HepG2 (cell line): Measurements from ENCODE around the gene DDAH1. TPM values are rescaled to one million over a fixed set of nuclear protein-coding genes. Genes with fewer than 3 reads are reported as not detected.

Experiments used
- ATAC-seq: fragments of 200-7000 bp; cut with Tn5 transposase; 3 replicates; pipeline ENCODE4 v1.9.1; 2020; ENCODE audit warnings: mild to moderate bottlenecking, moderate library complexity
- BruUV-seq: library from RNA; stranded (reverse); fragments of 400-500 nt; replicated peaks from 2 replicates; lab custom pipeline; 2021; lab: Mats Ljungman, UMichigan
- CTCF ChIA-PET: fragments of 300-600 bp; formaldehyde crosslinking; extraction: SDS; loops from one replicate; lab custom pipeline; 2021; ENCODE audit warnings: low total read pairs, inconsistent platforms, low intra/inter-chr PET ratio; lab: Yijun Ruan, JAX
- POLR2A ChIA-PET: fragments of 350-600 bp; sonication (Branson Sonifier 250); formaldehyde crosslinking; loops from one replicate; lab custom pipeline; 2020; ENCODE audit warnings: antibody characterized with exemption, inconsistent platforms; lab: Yijun Ruan, JAX
- DNase-seq: peaks from one replicate; pipeline ENCODE4 v3.0.0-alpha.2; 2015; ENCODE audit warnings: low spot score
- FAIRE-seq: peaks from 3 replicates; lab custom pipeline; 2011; peaks lifted over from hg19 to GRCh38; lab: Jason Lieb, UNC
- H2AFZ ChIP-seq: one replicate; pipeline ENCODE4 v1.6.1; 2011; ENCODE audit warnings: low read length, inconsistent platforms
- H3K27ac ChIP-seq: fragments of 300-600 bp; 3 replicates; pipeline ENCODE4 v1.8.0; 2011; ENCODE audit warnings: mixed run types, mild to moderate bottlenecking, mixed read lengths, low read length, inconsistent platforms; ENCODE audit not compliant: insufficient read depth; ENCODE audit errors: extremely low read length
- H3K27me3 ChIP-seq, 2 experiments: fragments of 200-600 bp in 1 of 2; 2 replicates in 1 of 2; 3 replicates in 1 of 2; pipeline versions ENCODE4 v1.6.0 to v1.8.0; 2011; ENCODE audit warnings: low read length in 2 of 2, mild to moderate bottlenecking in 2 of 2, moderate library complexity in 2 of 2, inconsistent platforms in 1 of 2; ENCODE audit not compliant: insufficient read depth in 2 of 2, control insufficient read depth in 1 of 2
- H3K36me3 ChIP-seq, 2 experiments: fragments of 200-600 bp in 1 of 2; replicated peaks in 1 of 2; 2 replicates in 1 of 2; 3 replicates in 1 of 2; pipeline versions ENCODE4 v1.5.1 to v1.8.0; 2011; ENCODE audit warnings: low read length in 2 of 2, inconsistent platforms in 1 of 2; ENCODE audit not compliant: insufficient read depth in 2 of 2, control insufficient read depth in 1 of 2
- H3K4me1 ChIP-seq: 2 replicates; pipeline ENCODE4 v1.5.1; 2012; ENCODE audit warnings: low read length, inconsistent platforms; ENCODE audit not compliant: insufficient read depth
- H3K4me2 ChIP-seq: 2 replicates; pipeline ENCODE4 v1.6.0; 2011; ENCODE audit warnings: low read depth, low read length, inconsistent platforms
- H3K4me3 ChIP-seq, 3 experiments: fragments of 200-600 bp in 1 of 3; sonication (generic), shearing (Covaris generic) in 1 of 3; replicated peaks in 1 of 3; 2 replicates each; pipeline ENCODE4 v1.5.1; 2011 to 2016; ENCODE audit warnings: low read length in 3 of 3, inconsistent platforms in 2 of 3, low read depth in 2 of 3, mild to moderate bottlenecking in 2 of 3, control low read depth in 1 of 3, mixed read lengths in 1 of 3; ENCODE audit not compliant: insufficient read depth in 1 of 3
- H3K79me2 ChIP-seq: one replicate; pipeline ENCODE4 v1.6.1; 2011; ENCODE audit warnings: low read length, inconsistent platforms; ENCODE audit not compliant: insufficient read depth
- H3K9ac ChIP-seq: 2 replicates; pipeline ENCODE4 v1.6.0; 2011; ENCODE audit warnings: mild to moderate bottlenecking, low read depth, low read length, inconsistent platforms; ENCODE audit not compliant: insufficient read depth
- H3K9me3 ChIP-seq: 2 replicates; pipeline ENCODE4 v1.5.1; 2012; ENCODE audit warnings: mild to moderate bottlenecking, low read length
- H4K20me1 ChIP-seq: 2 replicates; pipeline ENCODE4 v1.6.0; 2011; ENCODE audit warnings: inconsistent platforms, mild to moderate bottlenecking, low read length, moderate library complexity; ENCODE audit not compliant: insufficient read depth
- ATF4 ChIP-seq, 2 experiments: fragments of 450-650 bp in 1 of 2; sonication (generic) in 1 of 2; formaldehyde crosslinking; IDR thresholded peaks; 2 replicates each; pipeline versions ENCODE4 v1.5.0 to v1.8.0; 2020 to 2022; ENCODE audit warnings: mild to moderate bottlenecking in 1 of 2, missing genetic modification reagents in 1 of 2
- E2F5 ChIP-seq: sonication (generic); formaldehyde crosslinking; conservative IDR thresholded peaks from 2 replicates; pipeline ENCODE4 v1.4.0; 2020; ENCODE audit warnings: missing genetic modification reagents
- IRF2 ChIP-seq: IDR thresholded peaks from 2 replicates; pipeline ENCODE4 v1.6.1; 2018; ENCODE audit warnings: missing genetic modification reagents, missing compliant biosample characterization
- NCOA2 ChIP-seq: sonication (generic); formaldehyde crosslinking; IDR thresholded peaks from 2 replicates; pipeline ENCODE4 v1.8.0; 2022; ENCODE audit warnings: inconsistent platforms
- NR2F1 ChIP-seq, 2 experiments: fragments of 450-650 bp in 1 of 2; formaldehyde crosslinking in 1 of 2; IDR thresholded peaks; 2 replicates each; pipeline versions ENCODE4 v1.5.0 to v1.6.1; 2016 to 2020; ENCODE audit warnings: mild to moderate bottlenecking in 1 of 2, missing compliant biosample characterization in 1 of 2, missing genetic modification reagents in 1 of 2, moderate library complexity in 1 of 2
- ZIK1 ChIP-seq: sonication (generic); formaldehyde crosslinking; IDR thresholded peaks from 2 replicates; pipeline ENCODE4 v1.5.0; 2020; ENCODE audit warnings: mild to moderate bottlenecking, low read depth, missing genetic modification reagents, borderline replicate concordance
- ZNF337 ChIP-seq: sonication (generic); formaldehyde crosslinking; IDR thresholded peaks from 2 replicates; pipeline ENCODE4 v1.5.1; 2020; ENCODE audit warnings: missing genetic modification reagents, low read depth, mild to moderate bottlenecking, borderline replicate concordance
- ZNF564 ChIP-seq: sonication (generic); formaldehyde crosslinking; IDR thresholded peaks from 2 replicates; pipeline ENCODE4 v1.8.1; 2023; ENCODE audit warnings: mild to moderate bottlenecking, missing genetic modification reagents
- WGBS: methylation state at CpG from one replicate; pipeline ENCODE4 v1.1.6; 2017; ENCODE audit warnings: low lambda C conversion rate; 5-methylcytosine and 5-hydroxymethylcytosine counted together
- in situ Hi-C: cut with HindIII; loops from 2 replicates; pipeline ENCODE4 v1.10.0; 2017; ENCODE audit warnings: low pct_unique_long_range_greater_than_20kb; ENCODE audit not compliant: extremely low pct_ligation_motif_present
- intact Hi-C: fragments of 100-400 bp; cut with micrococcal nuclease; formaldehyde crosslinking; loops from one replicate; pipeline ENCODE4 v1.10.0; 2022; ENCODE audit not compliant: unreplicated experiment
- polyA plus RNA-seq, 8 experiments: library from polyadenylated mRNA; depleted of rRNA in 3 of 8; stranded (reverse) in 7 of 8; unstranded in 1 of 8; fragments of >200 nt; fragmentation: Illumina TruSeq in 4 of 8; extraction: Trizol in 4 of 8; gene quantifications; 2 replicates each; pipeline versions ENCODE4 v1.2.1 to v1.2.3, GENCODE V29; 2011 to 2016; ENCODE audit warnings: low read depth in 4 of 8, missing spikeins in 1 of 8, mixed read lengths in 1 of 8; ENCODE audit not compliant: insufficient read depth in 1 of 8
- total RNA-seq, 5 experiments: library from RNA; depleted of rRNA; stranded (reverse); fragments of >200 nt; fragmentation: Illumina TruSeq; extraction: Trizol; gene quantifications; 2 replicates each; pipeline ENCODE4 v1.2.3, GENCODE V29; 2016; ENCODE audit warnings: low read depth in 1 of 5

DDAH1 gene
- total and polyA plus RNA-seq, 2 of the 13 experiments (the other 11 are each of a cell fraction or from before 2014, with no cell fraction given), result 39.7 to 64.4 TPM

GRCh38 chr1:85394130-85394529 is 70.8 kb downstream of the DDAH1 start:
- Histone ChIP-seq H3K79me2 (peaks cover 18% of the 10 kb centered on the region), H2AFZ (no peak overlapping the region), H3K27ac (no peak overlapping the region), H3K9ac (no peak overlapping the region), H3K4me2 (no peak overlapping the region), H3K36me3 (no peaks in the 10 kb centered on the region; a peak in 1 of 5 replicates), H4K20me1 (no peaks in the 10 kb centered on the region), H3K4me3 (no peak overlapping the region), H3K4me1 (peaks cover 7% of the 10 kb centered on the region; the same call in 1 of the 2 replicates), H3K27me3 (no peaks in the 10 kb centered on the region), H3K9me3 (no peaks in the 10 kb centered on the region)
- intact Hi-C loops, result no loop called here
- TF ChIP-seq ZNF564 (peak; percentile 97), IRF2 (CRISPR knock-in tag) (no peak), NR2F1 (CRISPR knock-in tag; IDR thresholded peaks at IDR 0.05) (no peak), NCOA2 (CRISPR knock-in tag) (no peak), ZNF337 (CRISPR knock-in tag) (no peak), ATF4 (CRISPR knock-in tag; IDR thresholded peaks at IDR 0.05) (0 out of 4 replicates have a peak, but pooled peaks of 1 of the 2 experiments have one; percentile 24), ZIK1 (CRISPR knock-in tag) (no peak), E2F5 (no peak)
- POLR2A ChIA-PET, result no interaction called here
- 95% methylated on average over 2 of the region's 2 CpGs for WGBS
- no peak for ATAC-seq
- in situ Hi-C loops, result no loop called here
- FAIRE-seq, result no peak
- DNase-seq, result no peak
- CTCF ChIA-PET, result no interaction called here
- no TSS peak for BruUV-seq
